ENCODE data around the gene RYR3.

RYR3 gene

DNA sequence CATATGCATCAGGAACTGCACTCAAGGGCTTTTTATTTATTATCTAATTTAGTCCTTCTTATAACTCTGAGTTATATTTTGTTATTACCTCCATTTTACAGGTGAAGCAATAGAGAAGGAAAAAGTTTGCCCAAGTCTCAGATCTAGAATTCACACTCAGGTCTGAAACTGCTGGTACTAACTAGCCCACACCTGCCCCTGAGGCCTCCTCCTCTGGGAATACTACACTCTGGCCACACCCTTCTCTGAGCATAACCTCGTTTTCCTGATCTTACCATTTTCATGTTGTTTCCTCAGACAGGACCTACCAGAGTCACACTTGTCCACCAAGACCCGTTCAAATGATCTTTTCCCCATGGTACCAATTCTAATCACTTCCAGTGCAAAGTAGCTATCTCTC, 563.4 kb downstream of the RYR3 start:
- TF ChIP-seq TAF1 (IDR thresholded peaks at IDR 0.05; ENCODE audit: borderline replicate concordance, low read depth, low read length) (no peak), POLR2AphosphoS5 (IDR thresholded peaks at IDR 0.05; ENCODE audit: low read depth, low read length) (no peak), POLR2A (IDR thresholded peaks at IDR 0.05; ENCODE audit: low read depth, low read length) (no peak)
- no peak for FAIRE-seq
- DNase-seq (ENCODE audit: insufficient read length), result no peak

DNA sequence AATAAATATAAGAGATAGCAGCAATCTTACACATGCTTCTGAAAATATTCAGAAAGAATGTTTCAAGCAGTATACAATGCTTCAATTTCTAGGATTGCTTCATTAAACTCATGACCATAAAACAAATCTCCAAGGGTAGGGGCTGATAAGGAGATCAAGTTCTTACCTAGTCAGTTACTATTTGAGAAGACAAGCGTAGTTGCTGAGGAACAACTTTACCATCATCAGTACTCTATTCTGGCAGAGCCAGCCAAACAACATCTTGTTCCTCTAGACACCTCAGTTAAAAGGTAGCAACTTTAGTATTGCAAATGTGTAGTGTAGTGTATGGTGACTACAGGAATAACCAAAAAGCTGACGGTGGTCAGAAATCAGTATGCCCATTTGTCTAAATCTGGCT, 572.2 kb downstream of the RYR3 start:
- TF ChIP-seq POLR2AphosphoS5 (IDR thresholded peaks at IDR 0.05; ENCODE audit: low read depth, low read length) (no peak), POLR2A (IDR thresholded peaks at IDR 0.05; ENCODE audit: low read depth, low read length) (no peak), TAF1 (IDR thresholded peaks at IDR 0.05; ENCODE audit: borderline replicate concordance, low read depth, low read length) (no peak)
- FAIRE-seq (no peak), DNase-seq (ENCODE audit: insufficient read length) (no peak)

DNA sequence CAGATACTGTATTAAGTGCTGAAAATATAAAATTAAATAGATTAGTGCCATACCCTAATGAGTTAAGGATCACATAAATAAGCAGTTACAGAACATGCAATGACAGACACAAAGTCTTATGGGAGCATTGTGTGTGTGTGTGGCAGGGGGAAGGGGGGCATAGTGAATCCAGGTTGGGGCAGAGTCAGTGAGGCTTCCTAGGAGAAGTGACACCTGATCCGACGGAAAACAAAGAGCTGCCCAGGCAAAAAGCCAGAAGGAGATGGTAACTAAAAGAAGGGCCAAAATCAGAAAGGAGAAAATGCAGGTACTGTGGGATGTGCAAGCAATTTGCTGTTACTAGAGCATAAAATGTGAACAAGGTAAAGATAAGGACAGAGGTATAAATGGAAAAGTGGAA, 577.4 kb downstream of the RYR3 start:
- DNase-seq (ENCODE audit: insufficient read length) (no peak), FAIRE-seq (no peak)
- TF ChIP-seq POLR2A (IDR thresholded peaks at IDR 0.05; ENCODE audit: low read depth, low read length) (no peak), TAF1 (IDR thresholded peaks at IDR 0.05; ENCODE audit: borderline replicate concordance, low read depth, low read length) (no peak), POLR2AphosphoS5 (IDR thresholded peaks at IDR 0.05; ENCODE audit: low read depth, low read length) (no peak)

DNA sequence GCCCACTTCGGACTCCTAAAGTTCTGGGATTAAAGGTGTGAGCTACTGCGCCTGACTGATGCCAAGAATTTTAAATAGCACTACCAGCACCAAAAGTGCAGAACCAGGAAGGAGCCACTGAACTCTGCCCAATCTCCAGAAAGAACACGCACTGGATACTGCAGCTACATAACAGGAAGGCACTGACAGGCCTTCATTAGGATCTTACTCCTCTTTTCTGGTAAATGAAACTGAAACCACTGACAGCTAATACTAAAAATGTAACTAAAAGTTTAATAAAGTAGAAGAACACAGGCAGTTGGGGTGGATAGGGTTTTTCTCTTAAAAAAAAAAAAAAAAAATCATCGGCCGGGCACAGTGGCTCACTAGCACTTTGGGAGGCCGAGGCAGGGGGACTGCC, 583.4 kb downstream of the RYR3 start:
- TF ChIP-seq TAF1 (IDR thresholded peaks at IDR 0.05; ENCODE audit: borderline replicate concordance, low read depth, low read length) (no peak), POLR2AphosphoS5 (IDR thresholded peaks at IDR 0.05; ENCODE audit: low read depth, low read length) (no peak), POLR2A (IDR thresholded peaks at IDR 0.05; ENCODE audit: low read depth, low read length) (no peak)
- FAIRE-seq, result no peak
- no peak for DNase-seq (ENCODE audit: insufficient read length)

DNA sequence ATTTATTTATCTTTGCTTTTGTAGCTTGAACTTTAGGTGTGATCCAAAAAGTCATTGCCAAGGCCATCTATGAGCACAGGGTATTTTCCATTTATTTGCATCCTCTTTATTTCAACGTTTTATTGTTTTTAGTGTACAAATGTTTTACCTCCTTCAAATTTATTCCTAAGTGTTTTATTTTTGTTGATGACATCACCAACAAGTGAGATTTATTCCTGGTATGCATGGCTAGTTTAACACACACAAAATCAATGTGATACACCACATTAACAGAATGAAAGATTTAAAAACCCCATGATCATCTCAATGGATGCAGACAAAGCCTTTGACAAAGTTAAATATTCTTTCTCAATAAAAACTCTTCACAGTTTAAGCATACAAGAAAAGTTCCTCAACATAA, 591.3 kb downstream of the RYR3 start:
- FAIRE-seq, result no peak
- no peak for DNase-seq (ENCODE audit: insufficient read length)
- no peak for TF ChIP-seq TAF1 (IDR thresholded peaks at IDR 0.05; ENCODE audit: borderline replicate concordance, low read depth, low read length)
- no peak for TF ChIP-seq POLR2A (IDR thresholded peaks at IDR 0.05; ENCODE audit: low read depth, low read length)
- TF ChIP-seq POLR2AphosphoS5 (IDR thresholded peaks at IDR 0.05; ENCODE audit: low read depth, low read length), result no peak

DNA sequence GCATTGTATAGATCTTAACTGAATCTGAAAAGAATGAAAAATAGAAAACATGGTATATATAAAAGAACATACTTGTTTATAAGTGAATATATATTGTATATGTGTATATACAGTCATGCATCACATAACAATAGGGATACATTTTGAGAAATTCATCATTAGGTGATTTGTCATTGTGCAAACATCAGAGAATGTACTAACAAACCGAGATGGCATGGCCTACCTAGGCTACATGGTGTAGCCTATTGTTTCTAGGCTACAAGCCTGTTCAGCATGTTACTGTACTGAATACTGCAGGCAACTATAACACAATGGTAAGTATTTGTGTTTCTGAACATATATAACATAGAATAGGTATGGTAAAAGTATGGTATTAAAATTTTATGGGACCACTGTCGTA, 592.9 kb downstream of the RYR3 start:
- TF ChIP-seq POLR2AphosphoS5 (IDR thresholded peaks at IDR 0.05; ENCODE audit: low read depth, low read length) (no peak), TAF1 (IDR thresholded peaks at IDR 0.05; ENCODE audit: borderline replicate concordance, low read depth, low read length) (no peak), POLR2A (IDR thresholded peaks at IDR 0.05; ENCODE audit: low read depth, low read length) (no peak)
- FAIRE-seq, result no peak
- no peak for DNase-seq (ENCODE audit: insufficient read length)

DNA sequence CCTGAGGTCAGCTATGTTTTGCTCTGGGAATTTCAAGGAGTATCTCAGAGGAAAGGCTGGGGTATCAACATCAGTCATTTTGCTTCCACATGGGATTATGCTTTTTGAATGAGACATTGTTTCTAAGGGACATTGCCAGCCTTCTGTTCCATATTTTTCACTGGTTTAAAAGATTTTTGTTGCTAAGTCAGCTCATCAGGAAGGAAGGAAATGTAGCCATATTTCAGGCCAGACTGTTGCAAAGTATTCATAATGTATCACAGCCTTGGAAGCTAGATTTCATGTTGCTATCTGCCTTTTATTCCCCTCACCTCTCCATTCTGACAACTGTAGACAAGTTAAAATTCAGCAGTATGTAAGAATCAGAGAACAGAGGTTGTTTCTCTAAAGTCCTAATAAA, 596.6 kb downstream of the RYR3 start:
- FAIRE-seq (no peak), DNase-seq (ENCODE audit: insufficient read length) (no peak)
- no peak for TF ChIP-seq POLR2A (IDR thresholded peaks at IDR 0.05; ENCODE audit: low read depth, low read length)
- TF ChIP-seq TAF1 (IDR thresholded peaks at IDR 0.05; ENCODE audit: borderline replicate concordance, low read depth, low read length), result no peak
- TF ChIP-seq POLR2AphosphoS5 (IDR thresholded peaks at IDR 0.05; ENCODE audit: low read depth, low read length), result no peak

DNA sequence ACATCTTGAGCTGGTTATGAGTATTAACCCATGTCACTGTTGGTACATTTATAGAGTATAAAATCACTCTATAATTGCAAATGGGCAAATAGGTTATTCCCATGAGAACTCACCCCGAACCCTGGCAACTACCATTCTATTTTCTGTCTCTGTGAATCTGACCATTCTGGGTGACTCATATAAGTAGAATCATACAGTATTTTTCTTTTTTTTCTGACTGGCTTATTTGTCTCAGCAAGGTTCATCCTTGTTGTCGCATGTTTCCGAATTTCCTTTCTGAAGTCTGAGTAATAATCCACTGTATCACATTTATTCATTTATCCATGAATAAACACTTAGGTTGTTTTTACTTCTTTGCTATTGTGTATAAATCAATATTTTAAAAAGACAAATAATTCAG, 597.6 kb downstream of the RYR3 start:
- DNase-seq (ENCODE audit: insufficient read length) (no peak), FAIRE-seq (no peak)
- TF ChIP-seq POLR2A (IDR thresholded peaks at IDR 0.05; ENCODE audit: low read depth, low read length), result no peak
- TF ChIP-seq POLR2AphosphoS5 (IDR thresholded peaks at IDR 0.05; ENCODE audit: low read depth, low read length), result no peak
- TF ChIP-seq TAF1 (IDR thresholded peaks at IDR 0.05; ENCODE audit: borderline replicate concordance, low read depth, low read length), result no peak

DNA sequence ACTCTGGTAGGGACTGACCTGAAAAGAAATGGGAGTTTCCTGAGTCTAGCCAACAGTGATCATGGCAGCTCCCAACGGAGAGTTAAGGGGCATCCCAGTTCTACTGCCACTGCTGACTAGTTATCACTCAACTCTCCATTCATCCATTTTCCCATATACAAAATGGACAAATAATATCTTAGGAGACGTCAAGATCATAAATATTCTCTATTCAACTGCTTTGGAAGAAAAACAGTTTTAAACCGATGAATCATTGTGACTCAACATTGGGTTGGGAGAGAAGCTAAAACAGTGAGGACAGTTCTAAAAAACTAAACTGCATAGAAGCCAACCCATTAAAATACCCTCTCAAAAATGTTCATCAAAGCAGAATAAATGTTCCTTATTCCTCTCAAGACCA, 600.0 kb downstream of the RYR3 start:
- DNase-seq (ENCODE audit: insufficient read length), result no peak
- TF ChIP-seq POLR2A (IDR thresholded peaks at IDR 0.05; ENCODE audit: low read depth, low read length), result no peak
- FAIRE-seq, result no peak

DNA sequence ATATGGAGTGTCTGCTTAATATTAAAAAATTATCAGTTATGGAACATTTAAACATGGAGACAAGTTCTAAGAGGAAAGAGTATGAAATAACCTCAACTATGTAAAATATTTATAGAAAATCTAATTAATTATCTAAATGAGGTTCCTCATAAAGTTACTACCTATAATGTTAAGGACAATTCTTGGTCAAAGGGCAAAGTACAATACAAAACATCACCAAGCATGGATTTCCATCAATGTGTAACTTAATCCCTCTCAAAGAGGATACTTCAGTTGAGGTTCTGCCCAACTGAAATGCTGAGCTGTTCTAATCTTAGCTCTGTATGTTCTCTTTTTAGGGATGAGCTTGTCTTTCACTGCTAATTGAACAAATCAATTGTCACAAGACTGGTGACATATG, 601.6 kb downstream of the RYR3 start:
- TF ChIP-seq TAF1 (IDR thresholded peaks at IDR 0.05; ENCODE audit: borderline replicate concordance, low read depth, low read length) (no peak), POLR2A (IDR thresholded peaks at IDR 0.05; ENCODE audit: low read depth, low read length) (no peak), POLR2AphosphoS5 (IDR thresholded peaks at IDR 0.05; ENCODE audit: low read depth, low read length) (no peak)
- DNase-seq (ENCODE audit: insufficient read length), result no peak
- FAIRE-seq, result no peak

DNA sequence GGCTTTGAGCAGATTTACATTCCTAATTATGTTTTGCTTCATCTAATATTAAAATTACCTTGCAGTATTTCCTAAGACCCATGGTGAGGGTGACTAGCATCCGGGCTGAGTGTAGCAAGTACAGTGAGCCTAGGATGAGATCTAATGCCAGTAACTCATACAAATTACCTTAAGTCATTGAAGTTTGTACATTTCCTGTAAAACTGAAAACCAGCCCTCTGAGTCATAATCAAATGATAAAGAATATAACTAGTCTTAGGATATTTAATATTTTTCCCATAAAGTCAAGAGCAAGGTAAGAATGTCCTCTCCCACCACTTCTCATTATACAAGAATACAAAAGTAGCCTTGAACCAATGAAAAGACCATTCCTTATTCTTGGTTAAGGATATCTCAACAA, 602.7 kb downstream of the RYR3 start:
- no peak for TF ChIP-seq POLR2AphosphoS5 (IDR thresholded peaks at IDR 0.05; ENCODE audit: low read depth, low read length)
- no peak for TF ChIP-seq TAF1 (IDR thresholded peaks at IDR 0.05; ENCODE audit: borderline replicate concordance, low read depth, low read length)
- no peak for TF ChIP-seq POLR2A (IDR thresholded peaks at IDR 0.05; ENCODE audit: low read depth, low read length)
- no peak for DNase-seq (ENCODE audit: insufficient read length)
- no peak for FAIRE-seq
